ENCODE data around the gene SNTA1.
"Not testable (repeated sequence)": the region's sequence is repeated elsewhere in the genome, so short reads cannot be mapped to it uniquely, and the experiment has no call there.

Gene SNTA1

DNA sequence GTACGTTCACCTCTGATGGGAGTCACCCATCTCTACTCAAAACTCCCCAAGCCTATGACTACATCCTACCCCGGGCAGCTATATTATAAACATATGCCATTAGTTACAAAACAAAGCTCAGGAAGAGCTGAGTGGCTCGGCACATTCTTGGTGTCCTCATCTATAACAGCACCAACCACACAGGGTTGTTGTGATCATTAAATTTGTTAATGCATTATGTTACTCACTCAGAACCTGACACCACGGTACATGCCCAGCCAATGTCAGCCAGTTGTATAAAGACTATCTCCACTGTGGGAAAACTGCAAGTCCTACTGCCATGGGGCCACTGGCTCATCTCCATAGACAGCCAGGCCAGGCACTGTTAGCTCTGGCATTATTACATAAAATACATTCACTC, 50.0 kb downstream of the SNTA1 start:
- DNase-seq (ENCODE audit: low read depth): no peak

DNA sequence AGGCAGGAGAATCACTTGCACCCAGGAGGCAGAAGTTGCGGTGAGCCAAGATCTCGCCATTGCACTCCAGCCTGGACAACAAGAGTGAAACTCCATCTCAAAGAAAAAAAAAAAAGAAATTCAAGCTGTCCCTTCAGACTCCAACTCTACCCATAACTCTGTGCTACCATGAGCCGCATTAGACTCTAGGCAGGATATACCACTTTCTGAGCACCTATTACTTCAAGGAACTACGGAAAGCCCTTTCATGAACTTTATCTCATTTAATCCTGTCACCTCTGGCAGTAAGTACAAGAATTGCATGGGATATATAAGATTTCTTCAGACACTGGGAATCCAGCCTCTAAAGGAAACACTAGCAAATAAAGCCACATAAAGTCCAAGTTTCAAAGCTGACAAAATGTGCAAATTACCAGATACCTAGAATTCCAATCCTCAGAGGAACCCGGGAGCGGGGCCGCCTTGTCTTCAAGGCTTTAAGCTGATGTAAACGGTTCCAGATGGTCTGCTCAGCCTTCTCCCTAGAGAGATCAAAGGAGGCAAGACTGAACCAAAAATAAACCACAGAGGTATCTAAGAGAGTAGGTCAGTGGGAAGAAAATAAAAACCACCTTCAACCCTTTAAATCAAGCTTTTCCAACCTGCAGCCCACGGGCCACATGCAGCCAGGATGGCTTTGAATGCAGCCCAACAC, 51.7 kb downstream of the SNTA1 start:
- DNase-seq (ENCODE audit: low read depth): no peak

DNA sequence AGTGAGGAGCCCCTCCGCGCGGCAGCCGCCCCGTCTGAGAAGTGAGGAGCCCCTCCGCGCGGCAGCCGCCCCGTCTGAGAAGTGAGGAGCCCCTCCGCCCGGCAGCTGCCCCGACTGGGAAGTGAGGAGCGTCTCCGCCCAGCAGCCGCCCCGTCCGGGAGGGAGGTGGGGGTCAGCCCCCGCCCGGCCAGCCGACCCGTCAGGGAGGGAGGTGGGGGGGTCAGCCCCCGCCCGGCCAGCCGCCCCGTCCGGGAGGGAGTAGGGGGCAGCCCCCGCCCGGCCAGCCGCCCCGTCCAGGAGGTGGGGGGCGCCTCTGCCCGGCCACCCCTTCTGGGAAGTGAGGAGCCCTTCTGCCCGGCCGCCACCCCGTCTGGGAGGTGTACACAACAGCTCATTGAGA, 54.2 kb downstream of the SNTA1 start:
- not testable (repeated sequence) for DNase-seq (ENCODE audit: low read depth)

DNA sequence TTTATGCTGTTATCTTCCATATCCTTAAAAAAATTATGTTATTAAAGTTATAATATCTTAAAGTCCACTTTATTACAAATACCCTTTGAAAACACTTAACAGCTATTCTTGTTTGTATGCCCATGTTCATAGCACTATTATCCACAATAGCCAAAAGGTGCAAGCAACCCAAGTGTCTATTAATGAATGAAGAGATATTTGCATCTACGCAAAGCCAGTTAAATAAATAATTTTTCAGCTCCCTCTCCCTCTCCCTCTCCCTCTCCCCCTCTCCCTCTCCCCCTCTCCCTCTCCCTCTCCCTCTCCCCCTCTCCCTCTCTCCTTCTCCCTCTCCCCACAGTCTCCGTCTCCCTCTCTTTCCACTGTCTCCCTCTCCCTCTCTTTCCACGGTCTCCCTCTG, 55.3 kb downstream of the SNTA1 start:
- no peak for DNase-seq (ENCODE audit: low read depth)

DNA sequence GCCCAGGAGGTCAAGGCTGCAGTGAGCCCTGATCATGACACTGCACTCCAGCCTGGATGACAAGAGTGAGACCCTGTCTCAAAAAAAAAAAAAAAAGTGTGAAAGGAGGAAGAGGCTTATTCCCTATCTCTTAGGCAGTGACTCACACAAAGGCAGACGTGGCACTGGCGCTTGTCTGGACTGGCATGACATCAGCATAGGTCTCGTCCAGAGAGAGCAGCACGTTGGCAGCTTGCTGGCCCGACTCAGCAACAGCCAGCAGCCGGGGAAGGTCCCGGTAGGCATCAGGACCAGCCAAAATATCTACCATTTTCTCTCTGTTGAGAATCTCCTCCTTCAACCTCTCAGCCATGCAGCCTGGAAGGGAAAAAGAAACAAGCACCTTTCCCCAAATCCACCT, 56.4 kb downstream of the SNTA1 start:
- no peak for DNase-seq (ENCODE audit: low read depth)

DNA sequence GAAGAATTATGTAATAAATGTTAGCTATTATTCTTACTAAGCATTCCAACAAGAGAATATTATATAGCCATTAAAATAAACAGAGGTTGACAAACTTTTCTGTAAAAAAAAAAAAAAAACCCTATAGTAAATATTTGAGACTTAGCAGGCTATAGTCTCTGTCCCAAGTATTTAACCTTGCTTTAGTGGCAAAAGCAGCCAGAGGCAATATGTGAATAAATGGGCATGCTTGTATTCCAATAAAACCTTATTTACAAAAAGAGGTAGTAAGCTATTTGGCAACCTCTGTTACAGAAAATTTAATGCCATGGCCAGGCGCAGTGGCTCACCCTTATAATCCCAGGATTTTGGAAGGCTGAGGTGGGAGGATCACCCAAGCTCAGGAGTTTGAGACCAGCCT, 56.9 kb downstream of the SNTA1 start:
- DNase-seq (ENCODE audit: low read depth): no peak

DNA sequence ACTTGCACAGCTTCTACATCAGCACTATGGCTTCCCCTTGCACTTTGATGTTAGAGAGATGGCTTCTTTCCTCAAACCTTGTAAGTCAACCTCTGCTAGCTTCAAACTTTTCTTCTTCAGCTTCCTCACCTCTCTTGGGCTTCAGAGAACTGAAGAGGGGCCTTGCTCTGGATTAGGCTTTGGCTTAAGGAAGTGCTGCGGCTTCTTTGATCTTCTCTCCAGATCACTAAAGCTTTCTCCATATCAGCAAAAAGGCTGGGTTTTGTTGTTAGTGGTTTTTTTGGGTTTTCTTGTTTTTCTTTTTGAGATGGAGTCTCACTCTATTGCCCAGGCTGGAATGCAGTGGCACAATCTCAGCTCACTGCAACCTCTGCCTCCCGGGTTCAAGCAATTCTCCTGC, 66.2 kb downstream of the SNTA1 start:
- no peak for DNase-seq (ENCODE audit: low read depth)

DNA sequence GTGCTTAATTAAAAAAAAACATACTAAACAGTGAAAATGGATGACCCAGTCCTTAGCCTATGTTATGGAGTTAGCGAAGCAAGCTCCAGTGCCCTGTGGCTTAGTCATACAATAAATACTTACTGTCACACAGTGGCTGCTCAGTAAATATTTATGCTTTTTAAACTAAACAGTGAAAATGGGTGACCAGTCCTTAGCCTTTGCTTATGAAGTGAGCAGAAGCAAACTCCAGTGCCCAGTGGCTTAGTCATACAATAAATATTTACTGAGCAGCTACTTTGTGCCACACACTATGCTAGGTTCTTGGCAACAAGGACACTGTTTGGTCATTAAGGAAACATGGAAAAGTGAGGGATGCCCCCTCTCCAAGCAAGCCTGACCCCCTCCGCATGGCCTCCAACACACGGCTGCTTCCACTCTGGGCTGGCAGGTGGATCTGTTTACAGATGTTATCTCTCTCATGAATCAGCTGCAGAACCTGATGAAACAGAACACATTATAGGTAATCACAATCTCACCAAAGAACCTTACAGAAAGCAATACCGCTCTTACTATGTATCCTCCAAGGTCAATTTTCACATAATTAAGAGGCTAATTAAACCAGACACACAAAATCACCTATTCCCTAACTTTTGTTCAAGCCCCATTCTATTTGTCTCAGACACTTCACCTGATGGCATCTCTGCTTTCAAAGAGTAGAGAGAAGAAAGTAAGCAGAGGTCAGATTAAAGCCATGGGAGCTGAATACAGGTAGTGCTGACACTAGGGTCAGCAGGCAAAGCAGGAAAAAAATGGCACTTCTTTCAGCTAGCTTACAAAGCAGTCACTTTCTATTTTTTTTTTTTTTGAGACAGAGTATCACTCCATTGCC, 69.6 kb downstream of the SNTA1 start:
- no peak for DNase-seq (ENCODE audit: low read depth)

DNA sequence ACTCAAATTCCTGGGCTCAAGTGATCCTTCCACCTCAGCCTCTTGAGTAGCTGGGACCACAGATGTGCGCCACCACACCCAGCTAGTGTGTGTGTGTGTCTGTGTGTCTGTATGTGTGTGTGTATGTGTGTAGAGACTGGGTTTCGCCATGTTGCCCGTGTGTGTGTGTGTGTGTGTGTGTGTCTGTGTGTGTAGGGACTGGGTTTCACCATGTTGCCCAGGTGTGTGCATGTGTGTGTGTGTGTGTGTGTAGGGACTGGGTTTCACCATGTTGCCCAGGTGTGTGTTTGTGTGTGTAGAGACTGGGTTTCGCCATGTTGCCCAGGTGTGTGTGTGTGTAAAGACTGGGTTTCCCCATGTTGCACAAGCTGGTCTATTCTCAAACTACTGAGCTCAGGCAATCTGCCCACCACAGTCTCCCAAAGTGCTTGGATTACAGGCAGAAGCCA, 70.5 kb downstream of the SNTA1 start:
- DNase-seq (ENCODE audit: low read depth): no peak

DNA sequence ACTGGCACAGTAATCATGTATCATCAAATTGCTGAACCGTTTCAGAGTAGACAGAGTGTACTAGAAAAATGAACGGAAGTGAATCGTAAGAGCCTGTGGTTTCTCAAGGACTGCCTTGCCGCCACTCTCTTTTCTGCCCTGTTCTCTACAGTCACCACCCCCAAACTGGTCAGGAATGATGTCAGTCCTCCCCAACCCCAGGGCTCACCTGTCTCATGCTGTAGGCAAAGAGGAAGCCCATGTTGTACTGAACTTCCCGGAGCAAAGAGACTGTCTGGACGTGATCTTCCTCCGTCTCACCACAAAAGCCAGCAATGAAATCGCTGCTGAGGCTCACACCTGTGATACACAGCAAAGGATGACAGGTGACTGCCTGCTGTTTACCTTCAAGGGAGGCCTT, 73.3 kb downstream of the SNTA1 start:
- DNase-seq (ENCODE audit: low read depth): peak; percentile 31

DNA sequence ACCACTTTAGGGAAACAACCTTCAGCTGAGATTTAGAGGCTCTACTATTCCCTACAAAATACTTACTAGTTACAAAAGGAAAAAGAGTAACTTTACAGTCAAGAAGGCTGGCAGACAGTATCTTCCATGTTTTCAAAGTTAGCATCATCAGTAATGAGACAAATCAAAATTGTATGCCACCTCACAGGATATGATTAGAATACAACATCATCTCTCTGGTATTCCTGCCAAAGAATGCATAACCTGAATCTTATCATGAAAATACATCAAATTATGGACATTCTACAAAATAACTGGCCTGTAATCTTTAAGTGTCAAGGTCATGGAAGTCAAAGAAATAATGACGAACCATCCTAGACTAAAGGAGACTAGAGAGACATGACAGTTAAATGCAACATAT, 80.7 kb downstream of the SNTA1 start:
- DNase-seq (ENCODE audit: low read depth): no peak

DNA sequence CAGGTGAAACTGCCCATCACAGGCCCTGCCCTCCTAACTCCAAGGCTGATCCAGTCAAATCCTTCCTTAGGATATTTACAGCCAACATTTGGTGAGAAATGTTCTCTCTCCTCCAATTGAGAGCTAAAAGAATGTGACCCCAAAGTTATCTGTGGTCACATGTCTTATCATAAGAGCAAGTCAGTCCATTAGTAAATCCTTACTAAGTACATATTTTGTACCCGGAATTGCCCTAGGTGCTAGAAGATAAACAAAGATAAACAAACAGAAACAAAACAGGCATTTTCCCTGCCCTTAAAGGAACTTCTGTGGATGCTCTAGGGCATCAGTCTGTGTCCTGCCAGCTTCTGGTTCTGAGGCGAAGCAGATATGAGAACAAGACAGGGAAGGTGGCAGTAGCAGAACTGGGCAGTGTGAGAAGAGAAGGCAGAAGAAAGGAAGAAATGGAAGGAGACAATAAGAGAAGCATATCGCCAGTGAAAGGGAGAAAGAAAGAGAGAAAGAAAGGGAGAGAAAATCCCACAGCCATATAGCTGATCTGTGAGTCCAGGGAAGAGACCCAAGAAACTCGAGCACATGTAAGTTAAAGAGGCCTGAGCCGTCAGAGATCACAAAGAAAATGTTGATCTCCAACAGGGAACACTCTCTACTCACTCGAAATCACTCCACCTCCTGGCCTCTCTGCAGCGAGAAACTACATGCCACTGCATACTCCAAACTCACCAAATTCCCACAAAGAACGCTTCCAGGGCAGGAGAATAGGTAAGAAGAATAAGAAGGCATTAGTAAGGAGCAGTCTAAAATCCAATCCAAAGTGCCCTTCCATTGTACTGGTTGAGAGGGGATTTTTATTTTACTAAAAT, 83.9 kb downstream of the SNTA1 start:
- no peak for DNase-seq (ENCODE audit: low read depth)

Measured in stimulated activated CD8-positive, alpha-beta memory T cell treated with anti-CD3 and anti-CD28 coated beads, Interleukin-12 subunit alpha, Interleukin-12 subunit beta, amount 100 ng/mL, for 4 hours (primary cell).